Measurements from ENCODE around the gene AURKA.

Gene AURKA

DNA sequence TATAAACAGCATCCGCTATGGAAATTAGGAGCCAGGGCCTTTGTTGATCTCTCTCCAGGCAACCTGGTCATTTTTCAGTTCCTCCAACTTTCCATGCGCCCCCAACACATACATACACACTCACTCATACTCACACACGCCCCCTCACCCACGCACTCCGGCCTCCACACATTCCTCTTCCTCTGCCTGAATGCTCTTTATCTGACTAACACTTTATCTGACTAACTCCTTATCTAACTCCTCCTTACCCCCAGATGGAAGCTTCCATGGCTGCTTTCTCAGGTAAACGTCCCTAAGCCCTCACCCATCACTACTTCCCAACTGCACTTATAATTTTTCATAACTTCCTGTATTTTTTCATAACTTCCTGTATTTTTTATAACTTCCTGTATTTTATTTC lies 37.5 kb upstream of the AURKA start:
- H3K36me3 ChIP-seq (ENCODE audit: insufficient read depth, low read length), result no peaks in the 10 kb centered on the region
- H3K27me3 ChIP-seq (ENCODE audit: control insufficient read depth, insufficient read depth, low read length), result no peaks in the 10 kb centered on the region
- H3K4me3 ChIP-seq (ENCODE audit: low read length), result peak overlapping the region; percentile 26
- peaks cover 16% of the 10 kb centered on the region for H3K4me1 ChIP-seq (ENCODE audit: control insufficient read depth, insufficient read depth, low read length)
- no peak overlapping the region for H3K9ac ChIP-seq (ENCODE audit: low read depth, low read length)
- no peaks in the 10 kb centered on the region for H3K9me3 ChIP-seq (replicated peaks; ENCODE audit: low read length)
- peak overlapping the region; percentile 63 for H3K4me2 ChIP-seq (ENCODE audit: low read length)

- peak overlapping the region; percentile 63 for H3K4me2 ChIP-seq (ENCODE audit: low read length)
- no peaks in the 10 kb centered on the region for H3K27me3 ChIP-seq (ENCODE audit: control insufficient read depth, insufficient read depth, low read length)
These were observed 36.9 kb upstream of the AURKA start for GRCh38 chr20:56428881-56429280.

DNA sequence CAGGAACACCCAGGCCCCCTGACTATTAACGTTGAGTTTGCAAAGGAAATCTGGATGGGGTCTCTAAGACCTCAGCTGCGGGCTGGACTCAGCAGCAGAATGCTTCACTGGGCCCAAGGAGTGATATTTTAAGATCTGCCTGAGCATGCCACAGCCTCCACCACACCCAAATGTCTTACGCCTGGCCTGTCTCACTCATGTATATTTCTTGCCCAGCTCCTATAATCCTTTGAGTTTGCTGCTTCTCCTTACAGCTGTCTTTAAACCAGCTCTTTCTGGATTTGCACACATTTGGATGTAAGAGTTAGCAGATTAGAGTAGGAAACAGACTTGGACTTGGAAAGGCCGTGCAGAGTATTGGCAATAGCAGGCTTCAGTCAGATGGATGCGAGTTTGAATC lies 36.4 kb upstream of the AURKA start:
- Histone ChIP-seq H3K4me2 (ENCODE audit: low read length) (no peak overlapping the region), H3K36me3 (ENCODE audit: insufficient read depth, low read length) (no peaks in the 10 kb centered on the region), H3K4me1 (ENCODE audit: control insufficient read depth, insufficient read depth, low read length) (peaks cover 14% of the 10 kb centered on the region), H3K9ac (ENCODE audit: low read depth, low read length) (no peak overlapping the region), H3K9me3 (replicated peaks; ENCODE audit: low read length) (no peaks in the 10 kb centered on the region), H3K4me3 (ENCODE audit: low read length) (no peak overlapping the region), H3K27me3 (ENCODE audit: control insufficient read depth, insufficient read depth, low read length) (no peaks in the 10 kb centered on the region)

More at GRCh38 chr20:56428881-56429280, 36.9 kb upstream of the AURKA start:
- peaks cover 16% of the 10 kb centered on the region for H3K4me1 ChIP-seq (ENCODE audit: control insufficient read depth, insufficient read depth, low read length)
- no peaks in the 10 kb centered on the region for H3K9me3 ChIP-seq (replicated peaks; ENCODE audit: low read length)
- H3K9ac ChIP-seq (ENCODE audit: low read depth, low read length), result no peak overlapping the region
- H3K36me3 ChIP-seq (ENCODE audit: insufficient read depth, low read length), result no peaks in the 10 kb centered on the region
- H3K4me3 ChIP-seq (ENCODE audit: low read length), result no peak overlapping the region

DNA sequence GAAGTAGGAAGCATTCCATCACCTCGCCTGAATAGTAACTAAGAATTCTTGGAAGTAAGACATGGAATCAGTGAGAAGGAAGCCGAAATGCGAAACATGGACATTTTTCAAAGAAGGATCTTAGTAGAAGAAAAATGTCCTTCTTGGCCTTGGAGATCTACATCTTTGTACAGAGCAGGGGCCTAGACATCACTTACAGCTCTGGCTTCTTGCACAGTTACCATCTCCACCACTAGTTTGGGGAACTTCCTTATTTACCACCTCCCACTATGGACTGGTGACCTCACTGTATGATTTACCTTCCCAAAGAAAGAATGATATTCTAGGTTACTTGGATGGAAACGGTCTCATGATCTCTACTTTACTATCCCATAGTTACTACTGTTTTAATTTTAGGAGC lies 35.8 kb upstream of the AURKA start:
- Histone ChIP-seq H3K9me3 (replicated peaks; ENCODE audit: low read length) (no peaks in the 10 kb centered on the region), H3K36me3 (ENCODE audit: insufficient read depth, low read length) (no peaks in the 10 kb centered on the region), H3K4me1 (ENCODE audit: control insufficient read depth, insufficient read depth, low read length) (peaks cover 18% of the 10 kb centered on the region), H3K9ac (ENCODE audit: low read depth, low read length) (no peak overlapping the region), H3K27me3 (ENCODE audit: control insufficient read depth, insufficient read depth, low read length) (no peaks in the 10 kb centered on the region), H3K4me2 (ENCODE audit: low read length) (no peak overlapping the region), H3K4me3 (ENCODE audit: low read length) (no peak overlapping the region)

GRCh38 chr20:56426926-56427325 lies 34.9 kb upstream of the AURKA start:
- Histone ChIP-seq H3K4me3 (ENCODE audit: low read length) (no peak overlapping the region), H3K4me2 (ENCODE audit: low read length) (no peak overlapping the region), H3K27me3 (ENCODE audit: control insufficient read depth, insufficient read depth, low read length) (no peaks in the 10 kb centered on the region), H3K36me3 (ENCODE audit: insufficient read depth, low read length) (no peaks in the 10 kb centered on the region), H3K9me3 (replicated peaks; ENCODE audit: low read length) (no peaks in the 10 kb centered on the region), H3K9ac (ENCODE audit: low read depth, low read length) (no peak overlapping the region), H3K4me1 (ENCODE audit: control insufficient read depth, insufficient read depth, low read length) (peaks cover 27% of the 10 kb centered on the region)

DNA sequence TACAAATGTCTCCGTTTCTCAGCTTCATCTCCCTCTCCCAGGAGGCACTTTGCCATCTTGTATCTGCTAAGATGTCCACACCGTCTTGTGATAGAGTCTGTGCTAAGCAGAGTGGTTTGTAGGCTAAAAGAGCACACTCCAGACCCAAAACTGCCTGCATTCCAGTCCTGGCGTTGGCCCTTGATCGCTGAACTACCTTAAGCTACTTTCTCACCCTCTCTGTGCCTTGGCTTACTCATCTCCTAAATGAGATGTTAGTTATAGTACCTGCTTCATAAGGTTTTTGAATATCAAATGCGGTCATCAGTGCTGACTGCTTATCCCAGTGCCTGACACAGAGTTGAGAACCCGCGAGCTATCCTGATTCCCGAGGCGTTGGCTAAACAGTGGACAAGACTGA lies 34.0 kb upstream of the AURKA start:
- Histone ChIP-seq H3K9ac (ENCODE audit: low read depth, low read length) (no peak overlapping the region), H3K36me3 (ENCODE audit: insufficient read depth, low read length) (no peaks in the 10 kb centered on the region), H3K9me3 (replicated peaks; ENCODE audit: low read length) (no peaks in the 10 kb centered on the region), H3K27me3 (ENCODE audit: control insufficient read depth, insufficient read depth, low read length) (no peaks in the 10 kb centered on the region), H3K4me1 (ENCODE audit: control insufficient read depth, insufficient read depth, low read length) (peaks cover 35% of the 10 kb centered on the region), H3K4me2 (ENCODE audit: low read length) (no peak overlapping the region), H3K4me3 (ENCODE audit: low read length) (no peak overlapping the region)

DNA sequence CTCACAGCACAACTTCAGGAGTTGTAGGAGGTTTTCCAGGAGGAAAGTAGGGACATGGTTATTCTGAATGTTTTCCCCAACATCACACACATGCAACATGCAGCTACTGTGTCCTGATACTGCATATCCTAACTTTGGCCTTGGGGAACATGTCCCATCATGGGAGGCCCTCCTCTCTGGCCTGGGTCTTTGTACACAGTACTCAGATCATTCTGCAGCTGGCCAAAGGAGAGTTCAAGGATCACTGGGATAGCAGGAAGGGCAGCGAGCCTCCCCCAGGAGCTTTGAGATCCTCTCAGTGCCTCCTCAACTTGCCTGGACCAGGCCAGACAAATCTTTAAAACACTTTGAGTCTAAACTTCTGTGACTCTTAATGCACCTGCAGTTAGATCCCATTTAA lies 32.9 kb upstream of the AURKA start:
- peaks cover 36% of the 10 kb centered on the region for H3K4me1 ChIP-seq (ENCODE audit: control insufficient read depth, insufficient read depth, low read length)
- no peaks in the 10 kb centered on the region for H3K9me3 ChIP-seq (replicated peaks; ENCODE audit: low read length)
- no peak overlapping the region for H3K9ac ChIP-seq (ENCODE audit: low read depth, low read length)
- no peak overlapping the region for H3K4me3 ChIP-seq (ENCODE audit: low read length)
- H3K27me3 ChIP-seq (ENCODE audit: control insufficient read depth, insufficient read depth, low read length), result no peaks in the 10 kb centered on the region
- no peaks in the 10 kb centered on the region for H3K36me3 ChIP-seq (ENCODE audit: insufficient read depth, low read length)
- H3K4me2 ChIP-seq (ENCODE audit: low read length), result no peak overlapping the region

GRCh38 chr20:56423886-56424285 lies 31.9 kb upstream of the AURKA start:
- H3K4me1 ChIP-seq (ENCODE audit: control insufficient read depth, insufficient read depth, low read length), result peaks cover 30% of the 10 kb centered on the region
- no peaks in the 10 kb centered on the region for H3K36me3 ChIP-seq (ENCODE audit: insufficient read depth, low read length)
- no peaks in the 10 kb centered on the region for H3K27me3 ChIP-seq (ENCODE audit: control insufficient read depth, insufficient read depth, low read length)
- no peaks in the 10 kb centered on the region for H3K9me3 ChIP-seq (replicated peaks; ENCODE audit: low read length)
- no peak overlapping the region for H3K9ac ChIP-seq (ENCODE audit: low read depth, low read length)
- no peak overlapping the region for H3K4me2 ChIP-seq (ENCODE audit: low read length)
- H3K4me3 ChIP-seq (ENCODE audit: low read length), result no peak overlapping the region

GRCh38 chr20:56423211-56423610 lies 31.2 kb upstream of the AURKA start:
- H3K9ac ChIP-seq (ENCODE audit: low read depth, low read length), result peak overlapping the region; percentile 55
- H3K27me3 ChIP-seq (ENCODE audit: control insufficient read depth, insufficient read depth, low read length), result no peaks in the 10 kb centered on the region
- H3K4me1 ChIP-seq (ENCODE audit: control insufficient read depth, insufficient read depth, low read length), result peaks cover 35% of the 10 kb centered on the region
- peak overlapping the region; percentile 63 for H3K4me2 ChIP-seq (ENCODE audit: low read length)
- peak overlapping the region; percentile 13 for H3K4me3 ChIP-seq (ENCODE audit: low read length)
- H3K36me3 ChIP-seq (ENCODE audit: insufficient read depth, low read length), result no peaks in the 10 kb centered on the region
- H3K9me3 ChIP-seq (replicated peaks; ENCODE audit: low read length), result no peaks in the 10 kb centered on the region

- H3K9me3 ChIP-seq (replicated peaks; ENCODE audit: low read length), result no peaks in the 10 kb centered on the region
- peak overlapping the region; percentile 13 for H3K4me3 ChIP-seq (ENCODE audit: low read length)
- H3K4me1 ChIP-seq (ENCODE audit: control insufficient read depth, insufficient read depth, low read length), result peaks cover 39% of the 10 kb centered on the region
- peak overlapping the region; percentile 63 for H3K4me2 ChIP-seq (ENCODE audit: low read length)
- peak overlapping the region; percentile 55 for H3K9ac ChIP-seq (ENCODE audit: low read depth, low read length)
- no peaks in the 10 kb centered on the region for H3K27me3 ChIP-seq (ENCODE audit: control insufficient read depth, insufficient read depth, low read length)
- no peaks in the 10 kb centered on the region for H3K36me3 ChIP-seq (ENCODE audit: insufficient read depth, low read length)
These were observed 30.8 kb upstream of the AURKA start for GRCh38 chr20:56422824-56423189.

- Histone ChIP-seq H3K4me3 (ENCODE audit: low read length) (peak overlapping the region; percentile 12), H3K9me3 (replicated peaks; ENCODE audit: low read length) (no peaks in the 10 kb centered on the region), H3K36me3 (ENCODE audit: insufficient read depth, low read length) (no peaks in the 10 kb centered on the region), H3K27me3 (ENCODE audit: control insufficient read depth, insufficient read depth, low read length) (no peaks in the 10 kb centered on the region), H3K4me1 (ENCODE audit: control insufficient read depth, insufficient read depth, low read length) (peaks cover 42% of the 10 kb centered on the region), H3K4me2 (ENCODE audit: low read length) (peak overlapping the region; percentile 70), H3K9ac (ENCODE audit: low read depth, low read length) (peak overlapping the region; percentile 55)
These were observed 30.2 kb upstream of the AURKA start for GRCh38 chr20:56422076-56422823.

- Histone ChIP-seq H3K27me3 (ENCODE audit: control insufficient read depth, insufficient read depth, low read length) (no peaks in the 10 kb centered on the region), H3K36me3 (ENCODE audit: insufficient read depth, low read length) (no peaks in the 10 kb centered on the region), H3K4me1 (ENCODE audit: control insufficient read depth, insufficient read depth, low read length) (peaks cover 42% of the 10 kb centered on the region), H3K4me3 (ENCODE audit: low read length) (no peak overlapping the region), H3K9ac (ENCODE audit: low read depth, low read length) (no peak overlapping the region), H3K9me3 (replicated peaks; ENCODE audit: low read length) (no peaks in the 10 kb centered on the region), H3K4me2 (ENCODE audit: low read length) (no peak overlapping the region)
These were observed 29.1 kb upstream of the AURKA start for GRCh38 chr20:56420940-56421688.
